Loucy (cell line): ENCODE measurements around the gene BSND.

ENCODE experiments used
- H2AFZ ChIP-seq: fragments of 200-600 bp; sonication (generic); 2 replicates; pipeline ENCODE4 v1.6.0; 2016; ENCODE audit warnings: antibody characterized with exemption, mild to moderate bottlenecking, low read length, moderate library complexity
- H3F3A ChIP-seq: fragments of 200-600 bp; 2 replicates; pipeline ENCODE4 v1.6.0; 2016; ENCODE audit warnings: antibody characterized with exemption, low read depth, mild to moderate bottlenecking
- H3K27me3 ChIP-seq: fragments of 200-600 bp; sonication (generic); 2 replicates; pipeline ENCODE4 v1.6.1; 2014; ENCODE audit warnings: low read length, mild to moderate bottlenecking; ENCODE audit not compliant: insufficient read depth, poor library complexity, severe bottlenecking
- H3K36me3 ChIP-seq: fragments of 200-600 bp; sonication (generic); 2 replicates; pipeline ENCODE4 v1.6.1; 2016; ENCODE audit warnings: low read length; ENCODE audit not compliant: insufficient read depth
- H3K4me1 ChIP-seq: fragments of 200-600 bp; sonication (generic); 2 replicates; pipeline ENCODE4 v1.5.1; 2014; ENCODE audit warnings: low read length, mild to moderate bottlenecking; ENCODE audit not compliant: insufficient read depth, poor library complexity, severe bottlenecking
- H3K4me2 ChIP-seq: fragments of 200-600 bp; sonication (generic); 2 replicates; pipeline ENCODE4 v1.6.0; 2014; ENCODE audit warnings: antibody characterized with exemption, low read length, low read depth, mild to moderate bottlenecking; ENCODE audit not compliant: poor library complexity, severe bottlenecking
- H3K4me3 ChIP-seq: fragments of 200-600 bp; sonication (generic); 2 replicates; pipeline ENCODE4 v1.5.1; 2014; ENCODE audit warnings: low read length, mild to moderate bottlenecking, mixed read lengths; ENCODE audit not compliant: poor library complexity, severe bottlenecking
- H3K79me2 ChIP-seq: fragments of 200-600 bp; sonication (generic); 2 replicates; pipeline ENCODE4 v1.6.1; 2014; ENCODE audit warnings: low read length; ENCODE audit not compliant: insufficient read depth
- H3K9ac ChIP-seq: fragments of 200-600 bp; sonication (generic); 2 replicates; pipeline ENCODE4 v1.6.0; 2014; ENCODE audit warnings: mild to moderate bottlenecking, low read depth, low read length, moderate library complexity; ENCODE audit not compliant: poor library complexity, severe bottlenecking
- H3K9me2 ChIP-seq: fragments of 200-600 bp; sonication (generic); replicated peaks from 2 replicates; pipeline ENCODE4 v1.6.1; 2016; ENCODE audit warnings: low read depth, low read length, mixed read lengths
- H3K9me3 ChIP-seq: fragments of 200-600 bp; sonication (generic); 2 replicates; pipeline ENCODE4 v1.6.1; 2014; ENCODE audit warnings: mild to moderate bottlenecking, antibody characterized with exemption, low read length, low read depth; ENCODE audit not compliant: insufficient read depth
- H4K20me1 ChIP-seq: fragments of 200-600 bp; sonication (generic); 2 replicates; pipeline ENCODE4 v1.6.0; 2014; ENCODE audit warnings: antibody characterized with exemption, low read length, mild to moderate bottlenecking; ENCODE audit not compliant: insufficient read depth, poor library complexity, severe bottlenecking
- CTCF ChIP-seq: fragments of 200-600 bp; sonication (generic); conservative IDR thresholded peaks from 2 replicates; pipeline ENCODE4 v1.5.1; 2014; ENCODE audit warnings: mild to moderate bottlenecking, antibody characterized with exemption, low read length
- EZH2phosphoT487 ChIP-seq: fragments of 200-600 bp; IDR thresholded peaks from 2 replicates; pipeline ENCODE4 v1.6.1; 2018; ENCODE audit warnings: antibody characterized with exemption, mild to moderate bottlenecking, moderate library complexity, borderline replicate concordance

The BSND gene

GRCh38 chr1:54996869-54997710 is 1.6 kb upstream of the BSND start:
- Histone ChIP-seq H3K9ac (no peak overlapping the region), H3K9me2 (no peaks in the 10 kb centered on the region), H2AFZ (no peak overlapping the region), H3K27me3 (no peaks in the 10 kb centered on the region), H3K9me3 (no peaks in the 10 kb centered on the region), H3F3A (no peaks in the 10 kb centered on the region), H3K4me1 (no peaks in the 10 kb centered on the region), H4K20me1 (no peaks in the 10 kb centered on the region), H3K79me2 (no peaks in the 10 kb centered on the region), H3K4me2 (no peak overlapping the region), H3K36me3 (no peaks in the 10 kb centered on the region), H3K4me3 (no peak overlapping the region)
- no peak for TF ChIP-seq EZH2phosphoT487
- no peak for TF ChIP-seq CTCF

- TF ChIP-seq EZH2phosphoT487 (no peak), CTCF (no peak)
- no peaks in the 10 kb centered on the region for H3F3A ChIP-seq
- no peak overlapping the region for H3K9ac ChIP-seq
- no peak overlapping the region for H3K4me2 ChIP-seq
- H3K4me3 ChIP-seq, result no peak overlapping the region
- no peaks in the 10 kb centered on the region for H3K36me3 ChIP-seq
- H4K20me1 ChIP-seq, result no peaks in the 10 kb centered on the region
- H3K9me3 ChIP-seq, result no peaks in the 10 kb centered on the region
- no peaks in the 10 kb centered on the region for H3K27me3 ChIP-seq
- H3K79me2 ChIP-seq, result no peaks in the 10 kb centered on the region
- no peaks in the 10 kb centered on the region for H3K4me1 ChIP-seq
- H2AFZ ChIP-seq, result no peak overlapping the region
- H3K9me2 ChIP-seq, result no peaks in the 10 kb centered on the region
These were observed 1.1 kb upstream of the BSND start for GRCh38 chr1:54997711-54997986.

GRCh38 chr1:54998100-54998499 is 633 bp upstream of the BSND start:
- H3K36me3 ChIP-seq, result no peaks in the 10 kb centered on the region
- no peaks in the 10 kb centered on the region for H3K9me3 ChIP-seq
- TF ChIP-seq EZH2phosphoT487 (no peak), CTCF (no peak)
- no peak overlapping the region for H2AFZ ChIP-seq
- H3K79me2 ChIP-seq, result no peaks in the 10 kb centered on the region
- H3K4me2 ChIP-seq, result no peak overlapping the region
- H3K9ac ChIP-seq, result no peak overlapping the region
- H3K27me3 ChIP-seq, result no peaks in the 10 kb centered on the region
- no peaks in the 10 kb centered on the region for H3F3A ChIP-seq
- H3K9me2 ChIP-seq, result no peaks in the 10 kb centered on the region
- H3K4me3 ChIP-seq, result no peak overlapping the region
- H3K4me1 ChIP-seq, result no peaks in the 10 kb centered on the region
- no peaks in the 10 kb centered on the region for H4K20me1 ChIP-seq
